T47D (cell line): ENCODE data around the gene DIPK1B.

ENCODE experiments used
- DNase-seq, 2 experiments: peaks; one replicate each; pipeline versions ENCODE4 v3.0.0 to v3.0.0-alpha.2; 2011 to 2012; ENCODE audit warnings: low read depth in 1 of 2, low spot score in 1 of 2
- JUND ChIP-seq: IDR thresholded peaks from 2 replicates; pipeline ENCODE4 v1.6.1; 2012; ENCODE audit warnings: low read depth
- in situ Hi-C: cut with HindIII; loops from 2 replicates; pipeline ENCODE4 v1.10.0; 2016; ENCODE audit warnings: low sequenced_read_pairs, low pct_unique_long_range_greater_than_20kb

Gene DIPK1B

DNA sequence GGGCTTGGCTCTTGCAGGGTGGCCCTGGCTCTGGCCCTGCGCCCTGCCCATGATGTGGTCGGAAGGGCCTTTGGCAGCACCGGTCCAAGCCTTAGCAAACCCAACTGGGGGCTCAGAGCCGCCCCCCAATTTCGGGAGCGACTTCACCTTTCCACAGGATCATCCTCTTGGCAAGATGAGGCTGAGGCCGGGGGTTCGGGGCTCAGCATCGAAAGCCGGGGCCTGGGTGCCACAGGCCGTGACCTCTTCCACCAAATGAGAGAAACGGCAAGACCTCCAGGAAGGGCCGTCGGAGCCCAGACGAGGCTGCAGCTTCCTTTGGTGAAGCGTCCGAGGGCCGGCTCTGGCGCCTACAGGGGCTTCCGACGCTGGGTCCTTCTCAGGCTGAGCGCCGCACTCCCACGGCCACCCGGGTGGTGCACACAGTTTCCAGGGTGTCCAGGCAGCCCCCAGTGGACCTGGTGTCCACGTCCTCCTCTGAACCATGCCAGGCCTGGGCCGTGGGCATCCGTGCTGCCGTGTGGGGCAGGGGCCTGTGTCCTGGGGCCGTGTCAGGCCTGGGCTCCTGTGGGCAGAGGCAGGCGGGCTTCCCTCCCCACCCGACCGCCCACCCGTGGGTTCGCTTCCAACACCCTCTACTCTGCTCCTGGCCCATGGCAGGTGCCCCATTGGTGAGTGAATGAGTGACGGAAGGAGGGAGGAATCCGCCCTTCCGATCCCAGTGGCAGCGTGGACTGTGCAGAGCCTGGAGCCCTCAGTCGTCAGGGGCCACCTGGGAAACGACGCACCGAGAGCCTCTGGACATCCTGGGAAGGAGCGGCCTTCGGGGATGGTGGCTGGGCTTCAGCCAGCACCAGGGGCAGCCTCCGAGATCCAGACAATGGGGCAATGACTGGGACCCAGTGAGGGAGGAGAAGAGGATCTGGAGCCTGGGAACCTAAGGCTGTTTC lies 19.9 kb upstream of the DIPK1B start:
- TF ChIP-seq JUND: no peak
- DNase-seq: no peak
- in situ Hi-C loops: no loop called here

GRCh38 chr9:136693135-136693489 lies 19.3 kb upstream of the DIPK1B start:
- in situ Hi-C loops: no loop called here
- no peak for TF ChIP-seq JUND
- no peak for DNase-seq

- peak in 1 of 2 experiments; percentile 47 for DNase-seq
These were observed 18.7 kb upstream of the DIPK1B start for GRCh38 chr9:136693490-136694162.

GRCh38 chr9:136694163-136694871 lies 18.1 kb upstream of the DIPK1B start:
- no peak for TF ChIP-seq JUND
- peak; percentile 71 to 92 for DNase-seq
- in situ Hi-C loops: no loop called here

More at GRCh38 chr9:136693490-136694162, 18.7 kb upstream of the DIPK1B start:
- TF ChIP-seq JUND: no peak
- in situ Hi-C loops: no loop called here

DNA sequence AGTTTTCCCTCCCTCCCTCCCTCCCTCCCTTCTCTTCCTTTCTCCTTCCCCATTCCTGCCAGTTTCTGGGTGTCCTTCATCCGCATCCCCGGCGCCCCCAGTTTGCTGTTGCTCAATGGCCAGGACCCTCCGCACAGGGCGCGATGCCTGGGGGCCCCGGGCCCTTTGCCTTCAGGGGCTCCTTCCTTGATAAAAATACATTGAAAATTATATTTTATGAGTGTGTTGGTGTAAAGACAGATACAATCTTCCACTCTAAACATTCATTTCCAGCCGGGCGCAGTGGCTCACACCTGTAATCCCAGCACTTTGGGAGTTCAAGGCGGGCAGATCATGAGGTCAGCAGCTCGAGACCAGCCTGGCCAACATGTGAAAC lies 17.5 kb upstream of the DIPK1B start:
- in situ Hi-C loops: no loop called here
- no peak for TF ChIP-seq JUND
- no peak for DNase-seq

DNA sequence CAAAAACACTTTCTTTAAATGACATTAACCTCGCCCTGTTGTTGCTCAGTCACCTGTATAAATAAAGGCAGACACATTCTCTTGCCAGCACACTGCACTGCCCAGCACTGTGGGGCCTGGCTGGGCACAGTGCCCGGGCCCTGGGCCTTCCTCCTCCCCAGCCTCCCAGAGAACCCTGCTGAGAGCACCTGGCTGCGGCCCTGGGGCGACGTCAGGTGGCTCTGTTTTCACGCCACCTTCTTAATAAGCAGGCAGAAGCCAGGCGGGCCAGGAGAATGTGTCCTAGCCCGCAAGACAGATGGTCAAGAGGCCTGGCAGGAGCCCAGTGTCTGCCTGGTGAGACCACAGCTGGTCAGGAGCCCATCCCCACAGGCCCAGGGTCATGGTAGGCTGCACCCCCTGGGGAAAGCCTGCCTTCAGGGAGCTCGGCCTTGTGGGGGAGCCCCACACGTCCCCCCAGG lies 16.9 kb upstream of the DIPK1B start:
- DNase-seq: peak; percentile 93 to 97

GRCh38 chr9:136695955-136696354 lies 16.4 kb upstream of the DIPK1B start:
- no peak for TF ChIP-seq JUND
- DNase-seq: peak in 1 of 2 experiments; percentile 41
- in situ Hi-C loops: no loop called here

More for the DNA sequence above, 16.9 kb upstream of the DIPK1B start:
- TF ChIP-seq JUND: no peak
- in situ Hi-C loops: no loop called here

DNA sequence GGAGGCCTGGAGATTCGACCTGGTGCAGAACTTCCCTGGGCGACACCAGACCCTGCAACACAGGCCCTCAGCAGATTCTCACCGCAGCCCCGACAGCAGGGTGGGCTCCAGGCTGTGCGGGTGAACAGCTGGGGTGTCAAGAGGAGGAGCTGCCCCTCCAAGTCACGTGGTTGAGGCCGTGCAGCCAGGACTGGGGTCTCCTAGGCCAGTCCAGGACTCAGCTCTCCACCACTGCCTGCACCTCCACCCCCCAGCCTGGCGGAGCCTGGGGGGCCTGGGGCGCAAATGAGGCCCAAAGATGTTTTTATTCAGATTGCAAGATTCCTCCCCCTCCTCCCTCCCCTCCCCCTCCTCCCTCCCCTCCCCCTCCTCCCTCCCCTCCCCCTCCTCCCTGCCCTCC lies 15.9 kb upstream of the DIPK1B start:
- no peak for DNase-seq
- TF ChIP-seq JUND: no peak
- in situ Hi-C loops: no loop called here

DNA sequence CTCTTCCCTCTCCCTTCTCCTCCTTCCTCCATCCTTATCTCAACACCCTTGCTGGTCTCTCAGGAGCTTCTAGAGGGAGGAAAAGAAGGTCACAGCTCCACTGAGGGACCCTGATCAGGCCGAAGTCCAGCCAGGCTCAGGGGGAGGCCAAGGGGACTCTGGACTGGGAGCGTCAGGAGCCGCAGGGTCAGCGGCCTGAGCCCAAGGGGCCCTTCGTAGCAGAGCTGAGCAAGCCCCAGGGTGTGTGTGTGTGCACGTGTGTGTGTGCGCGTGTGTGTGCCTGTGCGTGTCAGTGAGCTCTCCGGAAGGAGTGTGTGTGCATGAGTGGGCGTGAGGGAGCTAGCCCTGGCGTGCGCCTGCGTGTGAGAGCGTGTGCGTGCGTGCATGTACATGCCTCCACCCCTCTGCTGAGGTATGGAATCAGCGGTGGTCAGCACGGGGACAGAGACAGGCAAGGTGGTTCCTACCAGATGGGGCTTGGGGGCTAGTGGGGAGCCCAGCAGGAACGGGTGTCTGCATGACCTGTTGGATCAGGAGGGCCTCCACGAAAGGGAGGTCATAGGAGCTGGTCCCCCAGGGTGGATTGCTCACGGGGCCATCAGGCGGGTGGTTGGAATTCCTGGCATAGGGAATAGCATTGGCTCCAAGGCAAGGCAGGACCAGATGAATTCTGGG lies 15.1 kb upstream of the DIPK1B start:
- no peak for DNase-seq
- in situ Hi-C loops: no loop called here
- no peak for TF ChIP-seq JUND

GRCh38 chr9:136697821-136698526 lies 14.4 kb upstream of the DIPK1B start:
- TF ChIP-seq JUND: no peak
- DNase-seq: no peak
- in situ Hi-C loops: no loop called here

DNA sequence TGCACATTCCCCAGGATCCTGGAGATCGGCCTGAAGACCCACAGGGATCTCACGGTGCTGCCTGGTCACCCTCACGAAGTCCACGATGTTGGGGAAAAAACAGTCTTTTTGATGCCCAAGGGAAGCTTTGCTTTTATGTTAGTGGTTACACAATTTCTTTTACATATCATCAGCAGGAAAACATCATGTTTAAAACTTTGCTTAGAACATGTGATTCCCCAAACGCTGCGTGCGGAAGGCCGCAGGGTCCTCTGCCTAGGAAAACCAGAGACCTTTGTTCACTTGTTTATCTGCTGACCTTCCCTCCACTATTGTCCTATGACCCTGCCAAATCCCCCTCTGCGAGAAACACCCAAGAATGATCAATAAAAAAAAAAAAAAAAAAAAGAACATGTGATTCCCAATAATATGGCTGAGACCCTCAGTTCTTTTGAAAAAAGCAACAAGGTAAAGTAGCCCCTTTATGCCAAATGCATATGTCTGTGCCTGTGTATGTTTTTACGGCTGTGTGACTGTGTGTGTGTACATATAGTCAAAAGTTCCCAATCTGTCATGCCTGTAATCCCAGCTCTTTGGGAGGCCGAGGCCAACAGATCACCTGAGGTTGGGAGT lies 13.6 kb upstream of the DIPK1B start:
- no peak for DNase-seq
- in situ Hi-C loops: no loop called here
- TF ChIP-seq JUND: no peak
